ENCODE measurements around the gene APP. TPM values are rescaled to one million over a fixed set of nuclear protein-coding genes. Genes with fewer than 3 reads are reported as not detected.
A peak's percentile ranks its signal among the peaks of the same experiment; 100 is the strongest.

Gene APP
- total RNA-seq, 2 donors from 2014 or later = 256 to 423 TPM

DNA sequence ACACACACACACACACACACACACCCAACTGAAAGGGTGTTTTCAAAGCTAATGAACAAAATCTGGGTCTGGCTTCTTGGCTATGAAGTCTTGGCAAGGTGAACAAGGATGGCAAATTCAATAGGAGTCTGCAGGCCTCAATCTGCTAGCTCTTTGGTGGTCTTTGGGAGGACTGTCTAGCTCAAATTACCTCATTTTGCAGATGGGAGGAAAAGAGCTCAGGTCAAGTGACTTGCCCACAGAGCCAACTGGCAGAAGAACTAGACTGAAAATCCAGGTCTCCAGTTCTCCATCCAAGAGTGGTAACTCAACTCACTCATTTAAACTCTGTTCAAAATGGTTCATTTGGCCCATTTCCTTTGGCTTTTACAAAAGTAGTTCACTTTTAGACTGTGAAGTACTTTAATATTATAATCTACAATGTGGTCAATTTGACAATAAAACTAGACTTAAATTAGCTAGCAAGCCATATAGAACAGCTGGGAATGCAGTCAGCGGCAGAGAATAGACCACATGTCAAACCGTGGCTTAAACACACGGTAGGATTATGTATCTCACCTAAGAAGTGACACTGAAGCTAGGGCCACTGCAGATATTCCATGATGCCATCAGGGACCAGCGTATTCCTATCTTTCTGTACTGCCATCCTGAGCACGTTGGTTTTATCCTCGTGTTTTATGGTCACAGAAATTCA, 112.9 kb downstream of the APP start:
- 91 to 94% methylated on average over 6 of the region's 6 CpGs for WGBS, 2 donors
- Histone ChIP-seq H3K4me1 (peaks cover 49% of the 10 kb centered on the region), H3K27me3 (no peaks in the 10 kb centered on the region), H3K27ac (no peak overlapping the region), H3K9me3 (no peaks in the 10 kb centered on the region), H3K36me3 (replicated peaks in 1 of 2; ENCODE audit: insufficient read depth in 1 of 2, low read depth in 2 of 2) (no peaks in the 10 kb centered on the region), H3K4me3 (no peak overlapping the region)
- DNase-seq (no peak), ATAC-seq (no peak)
- intact Hi-C loops (cut with DNase I) = no loop called here
- TF ChIP-seq, protein P1, sequence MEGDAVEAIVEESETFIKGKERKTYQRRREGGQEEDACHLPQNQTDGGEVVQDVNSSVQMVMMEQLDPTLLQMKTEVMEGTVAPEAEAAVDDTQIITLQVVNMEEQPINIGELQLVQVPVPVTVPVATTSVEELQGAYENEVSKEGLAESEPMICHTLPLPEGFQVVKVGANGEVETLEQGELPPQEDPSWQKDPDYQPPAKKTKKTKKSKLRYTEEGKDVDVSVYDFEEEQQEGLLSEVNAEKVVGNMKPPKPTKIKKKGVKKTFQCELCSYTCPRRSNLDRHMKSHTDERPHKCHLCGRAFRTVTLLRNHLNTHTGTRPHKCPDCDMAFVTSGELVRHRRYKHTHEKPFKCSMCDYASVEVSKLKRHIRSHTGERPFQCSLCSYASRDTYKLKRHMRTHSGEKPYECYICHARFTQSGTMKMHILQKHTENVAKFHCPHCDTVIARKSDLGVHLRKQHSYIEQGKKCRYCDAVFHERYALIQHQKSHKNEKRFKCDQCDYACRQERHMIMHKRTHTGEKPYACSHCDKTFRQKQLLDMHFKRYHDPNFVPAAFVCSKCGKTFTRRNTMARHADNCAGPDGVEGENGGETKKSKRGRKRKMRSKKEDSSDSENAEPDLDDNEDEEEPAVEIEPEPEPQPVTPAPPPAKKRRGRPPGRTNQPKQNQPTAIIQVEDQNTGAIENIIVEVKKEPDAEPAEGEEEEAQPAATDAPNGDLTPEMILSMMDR (IDR thresholded peaks at IDR 0.05) = no peak
- no peak for TF ChIP-seq POLR2A (IDR thresholded peaks at IDR 0.05)

DNA sequence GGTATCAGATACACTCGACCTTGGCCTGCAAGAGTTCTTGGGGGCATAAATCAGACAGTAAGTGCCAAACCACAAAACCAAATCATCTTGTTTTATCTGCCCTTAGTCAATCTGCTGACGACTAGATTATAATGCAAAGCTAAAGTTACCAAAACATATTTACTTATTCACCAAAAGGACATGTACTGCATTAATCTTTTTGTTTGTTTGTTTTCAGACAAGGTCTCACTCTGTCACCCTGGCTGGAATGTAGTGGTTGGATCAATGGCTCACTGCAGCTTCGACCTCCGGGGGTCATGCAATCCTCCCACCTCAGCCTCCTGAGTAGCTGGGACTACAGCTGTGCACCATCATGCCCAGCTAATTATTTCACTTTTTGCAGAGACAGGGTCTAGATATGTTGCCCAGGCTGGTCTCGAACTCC, 114.7 kb downstream of the APP start:
- intact Hi-C loops (cut with DNase I) = no loop called here
- WGBS, 2 donors = 27 to 30% methylated on average over 5 of the region's 5 CpGs
- Histone ChIP-seq H3K27me3 (no peaks in the 10 kb centered on the region), H3K27ac (peak overlapping the region in 3 of 4 donors; percentile 2 to 4 (median 3)), H3K9me3 (no peaks in the 10 kb centered on the region), H3K4me3 (no peak overlapping the region), H3K4me1 (peaks cover 35% of the 10 kb centered on the region), H3K36me3 (replicated peaks in 1 of 2; ENCODE audit: insufficient read depth in 1 of 2, low read depth in 2 of 2) (no peaks in the 10 kb centered on the region)
- ATAC-seq (no peak), DNase-seq (no peak)
- TF ChIP-seq, protein P1 (IDR thresholded peaks at IDR 0.05) = no peak
- no peak for TF ChIP-seq POLR2A (IDR thresholded peaks at IDR 0.05)

DNA sequence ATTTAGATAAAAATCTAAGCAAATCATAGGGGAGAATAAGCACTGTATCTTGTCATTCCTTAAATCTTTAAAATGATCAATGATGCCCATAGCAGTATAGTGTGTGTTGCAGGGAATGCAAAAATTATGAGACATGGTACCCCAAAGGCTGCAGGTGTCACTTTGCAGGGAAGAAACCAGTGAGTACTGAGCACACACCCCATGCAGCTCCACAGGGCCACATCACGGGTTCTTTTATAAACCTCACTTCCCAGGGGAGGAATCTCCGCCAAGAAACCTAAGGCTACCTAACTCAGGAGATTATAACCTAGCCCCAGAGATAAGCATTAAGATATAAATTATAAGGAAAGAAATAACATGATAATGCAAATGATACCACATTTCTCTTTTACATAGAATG, 115.6 kb downstream of the APP start:
- peaks cover 27% of the 10 kb centered on the region for H3K4me1 ChIP-seq
- TF ChIP-seq, protein P1 (IDR thresholded peaks at IDR 0.05) = no peak
- no peak for DNase-seq
- H3K4me3 ChIP-seq = no peak overlapping the region
- H3K9me3 ChIP-seq = no peaks in the 10 kb centered on the region
- peaks cover 0 to 1% of the 10 kb centered on the region in 2 donors for H3K36me3 ChIP-seq (replicated peaks in 1 of 2; ENCODE audit: insufficient read depth in 1 of 2, low read depth in 2 of 2)
- 4 to 12% methylated on average over 2 of the region's 2 CpGs for WGBS, 2 donors
- no peaks in the 10 kb centered on the region for H3K27me3 ChIP-seq
- peak overlapping the region in 2 of 4 donors; percentile 4 to 5 for H3K27ac ChIP-seq
- intact Hi-C loops (cut with DNase I) = no loop called here
- no peak for ATAC-seq

DNA sequence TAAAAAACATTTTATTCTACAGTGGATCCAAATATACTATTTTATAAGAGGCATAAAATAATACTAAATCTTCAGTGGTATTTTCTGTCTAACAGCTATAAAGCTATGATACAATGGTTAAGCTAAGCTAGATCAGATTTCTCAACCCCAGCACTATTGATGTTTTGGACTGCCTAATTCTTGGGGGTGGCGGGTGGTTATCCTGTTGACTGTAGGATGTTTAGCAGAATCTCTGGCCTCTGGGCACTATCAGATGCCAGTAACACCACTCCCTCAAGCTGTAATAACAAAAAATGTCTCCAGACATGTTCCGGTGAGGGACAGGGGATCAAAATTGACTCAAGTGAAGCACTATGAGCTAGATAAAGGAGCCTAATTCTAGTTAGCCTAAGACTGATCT, 118.5 kb downstream of the APP start:
- intact Hi-C loops (cut with DNase I) = no loop called here
- Histone ChIP-seq H3K9me3 (no peaks in the 10 kb centered on the region), H3K27ac (no peak overlapping the region), H3K27me3 (no peaks in the 10 kb centered on the region), H3K36me3 (replicated peaks in 1 of 2; ENCODE audit: insufficient read depth in 1 of 2, low read depth in 2 of 2) (peaks cover 0 to 1% of the 10 kb centered on the region in 2 donors), H3K4me3 (no peak overlapping the region), H3K4me1 (peaks cover 31% of the 10 kb centered on the region)
- WGBS, 2 donors = 88 to 100% methylated on average over 2 of the region's 2 CpGs
- DNase-seq (no peak), ATAC-seq (no peak)
- TF ChIP-seq, protein P1 (IDR thresholded peaks at IDR 0.05) = no peak

DNA sequence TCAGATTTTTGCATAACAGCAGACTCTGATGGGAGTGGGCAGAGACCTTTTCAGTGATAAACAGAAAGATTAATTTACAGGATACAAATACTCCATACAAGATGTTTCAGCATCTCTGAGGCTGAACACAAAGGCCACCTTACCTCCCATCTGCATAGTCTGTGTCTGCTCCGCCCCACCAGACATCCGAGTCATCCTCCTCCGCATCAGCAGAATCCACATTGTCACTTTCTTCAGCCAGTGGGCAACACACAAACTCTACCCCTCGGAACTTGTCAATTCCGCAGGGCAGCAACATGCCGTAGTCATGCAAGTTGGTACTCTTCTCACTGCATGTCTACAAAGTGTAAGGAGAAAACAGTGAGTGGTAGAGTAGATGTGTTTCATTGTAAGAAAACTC, 119.7 kb downstream of the APP start:
- intact Hi-C loops (cut with DNase I) = no loop called here
- Histone ChIP-seq H3K27me3 (no peaks in the 10 kb centered on the region), H3K4me3 (no peak overlapping the region), H3K36me3 (replicated peaks in 1 of 2; ENCODE audit: insufficient read depth in 1 of 2, low read depth in 2 of 2) (peaks cover 0 to 3% of the 10 kb centered on the region in 2 donors), H3K27ac (no peak overlapping the region), H3K4me1 (peaks cover 23% of the 10 kb centered on the region), H3K9me3 (no peaks in the 10 kb centered on the region)
- ATAC-seq = no peak
- WGBS, 2 donors = 96 to 98% methylated on average over 6 of the region's 6 CpGs
- DNase-seq = no peak
- TF ChIP-seq, protein P1 (IDR thresholded peaks at IDR 0.05) = no peak
- TF ChIP-seq POLR2A (IDR thresholded peaks at IDR 0.05) = no peak
